Left ventricle myocardium inferior (tissue), 1 donor: Measurements from ENCODE around the gene NAIF1. TPM values are rescaled to one million over a fixed set of nuclear protein-coding genes. Genes with fewer than 3 reads are reported as not detected.

Source experiments
- DNase-seq: peaks from one replicate; pipeline ENCODE4 v3.0.0-alpha.2; 2020
- H3K27ac ChIP-seq: fragments of 200-600 bp; replicated peaks from 2 replicates; pipeline ENCODE4 v1.8.0; 2021
- H3K27me3 ChIP-seq: fragments of 200-600 bp; 2 replicates; pipeline ENCODE4 v1.8.0; 2021; ENCODE audit warnings: low read depth
- H3K36me3 ChIP-seq: fragments of 200-600 bp; 2 replicates; pipeline ENCODE4 v1.8.0; 2021
- H3K4me1 ChIP-seq: fragments of 200-600 bp; 2 replicates; pipeline ENCODE4 v1.8.0; 2021
- H3K4me3 ChIP-seq: fragments of 200-600 bp; 2 replicates; pipeline ENCODE4 v1.8.0; 2021; ENCODE audit warnings: mild to moderate bottlenecking, moderate library complexity
- H3K9me3 ChIP-seq: fragments of 200-600 bp; replicated peaks from 2 replicates; pipeline ENCODE4 v1.8.0; 2021
- intact Hi-C: fragments of 100-400 bp; cut with micrococcal nuclease; formaldehyde crosslinking; loops from one replicate; pipeline ENCODE4 v1.11.0; 2022
- total RNA-seq: library from RNA; stranded (reverse); fragmentation: NEBNext Ultra II Directional; extraction: Animal tissue kit (Norgen Biotek cat#: 25700); gene quantifications from one replicate; pipeline ENCODE4 v1.2.1, GENCODE V29; 2021
- TF ChIP-seq, protein P1 (sequence below): fragments of 200-600 bp; IDR thresholded peaks from 2 replicates; pipeline ENCODE4 v1.8.0; 2021; ENCODE audit warnings: antibody characterized with exemption, mild to moderate bottlenecking, borderline replicate concordance
- donor health status: DM: no; HTN: yes; CAD: no; lungs with severe emphysema.

The NAIF1 gene
- total RNA-seq, 1 donor from 2014 or later: 7.9 TPM

DNA sequence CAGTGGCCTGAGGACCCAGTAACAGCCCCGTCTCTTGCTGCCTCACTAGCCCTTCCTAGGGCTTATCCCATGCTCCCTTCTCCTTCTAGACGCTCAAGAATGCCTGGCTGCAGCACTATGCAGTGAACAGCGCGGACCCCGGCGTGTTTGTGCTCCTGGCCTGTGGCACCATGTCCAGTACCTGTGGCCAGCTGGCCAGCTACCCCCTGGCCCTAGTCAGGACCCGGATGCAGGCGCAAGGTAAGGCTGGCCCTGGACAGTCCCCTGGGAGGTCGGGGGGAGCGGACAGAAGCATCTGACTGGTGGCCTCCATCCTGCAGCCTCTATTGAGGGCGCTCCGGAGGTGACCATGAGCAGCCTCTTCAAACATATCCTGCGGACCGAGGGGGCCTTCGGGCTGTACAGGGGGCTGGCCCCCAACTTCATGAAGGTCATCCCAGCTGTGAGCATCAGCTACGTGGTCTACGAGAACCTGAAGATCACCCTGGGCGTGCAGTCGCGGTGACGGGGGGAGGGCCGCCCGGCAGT is 39.9 kb upstream of the NAIF1 start:
- Histone ChIP-seq H3K4me1 (peaks cover 35% of the 10 kb centered on the region), H3K27me3 (no peaks in the 10 kb centered on the region), H3K9me3 (no peaks in the 10 kb centered on the region), H3K4me3 (no peak overlapping the region), H3K36me3 (peaks cover 71% of the 10 kb centered on the region), H3K27ac (no peak overlapping the region)
- peak; percentile 12 for DNase-seq
- intact Hi-C loops: no loop called here
- TF ChIP-seq, protein P1, sequence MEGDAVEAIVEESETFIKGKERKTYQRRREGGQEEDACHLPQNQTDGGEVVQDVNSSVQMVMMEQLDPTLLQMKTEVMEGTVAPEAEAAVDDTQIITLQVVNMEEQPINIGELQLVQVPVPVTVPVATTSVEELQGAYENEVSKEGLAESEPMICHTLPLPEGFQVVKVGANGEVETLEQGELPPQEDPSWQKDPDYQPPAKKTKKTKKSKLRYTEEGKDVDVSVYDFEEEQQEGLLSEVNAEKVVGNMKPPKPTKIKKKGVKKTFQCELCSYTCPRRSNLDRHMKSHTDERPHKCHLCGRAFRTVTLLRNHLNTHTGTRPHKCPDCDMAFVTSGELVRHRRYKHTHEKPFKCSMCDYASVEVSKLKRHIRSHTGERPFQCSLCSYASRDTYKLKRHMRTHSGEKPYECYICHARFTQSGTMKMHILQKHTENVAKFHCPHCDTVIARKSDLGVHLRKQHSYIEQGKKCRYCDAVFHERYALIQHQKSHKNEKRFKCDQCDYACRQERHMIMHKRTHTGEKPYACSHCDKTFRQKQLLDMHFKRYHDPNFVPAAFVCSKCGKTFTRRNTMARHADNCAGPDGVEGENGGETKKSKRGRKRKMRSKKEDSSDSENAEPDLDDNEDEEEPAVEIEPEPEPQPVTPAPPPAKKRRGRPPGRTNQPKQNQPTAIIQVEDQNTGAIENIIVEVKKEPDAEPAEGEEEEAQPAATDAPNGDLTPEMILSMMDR: no peak

DNA sequence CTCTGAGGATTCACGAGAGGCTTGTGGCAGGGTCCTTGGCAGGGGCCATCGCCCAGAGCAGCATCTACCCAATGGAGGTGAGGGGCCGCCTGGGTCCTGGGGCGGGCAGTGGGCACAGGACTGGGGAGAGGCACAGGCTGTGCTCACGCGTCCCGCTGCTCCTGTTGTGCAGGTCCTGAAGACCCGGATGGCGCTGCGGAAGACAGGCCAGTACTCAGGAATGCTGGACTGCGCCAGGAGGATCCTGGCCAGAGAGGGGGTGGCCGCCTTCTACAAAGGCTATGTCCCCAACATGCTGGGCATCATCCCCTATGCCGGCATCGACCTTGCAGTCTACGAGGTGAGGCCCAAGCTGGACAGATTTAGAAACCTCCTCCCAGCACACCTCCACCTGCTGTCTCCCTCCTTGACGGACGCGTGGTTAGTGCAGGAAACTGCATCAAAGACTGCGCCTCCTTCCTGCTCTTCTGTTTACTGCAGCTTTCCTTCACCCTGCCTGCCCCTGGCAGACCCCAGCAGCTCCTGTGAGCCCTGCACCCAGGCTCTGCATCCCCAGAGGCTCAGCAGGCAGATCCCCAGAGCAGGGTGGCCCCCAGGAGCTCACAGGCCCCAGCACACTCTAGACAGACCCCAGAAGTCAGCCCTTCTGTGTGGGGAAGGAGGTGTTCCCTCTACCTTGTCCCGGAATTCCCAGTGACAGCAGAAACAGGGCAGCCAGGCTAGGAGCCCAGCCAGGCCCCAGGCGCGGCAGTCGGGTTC is 39.2 kb upstream of the NAIF1 start:
- no peak for DNase-seq
- H3K9me3 ChIP-seq: no peaks in the 10 kb centered on the region
- TF ChIP-seq, protein P1: no peak

DNA sequence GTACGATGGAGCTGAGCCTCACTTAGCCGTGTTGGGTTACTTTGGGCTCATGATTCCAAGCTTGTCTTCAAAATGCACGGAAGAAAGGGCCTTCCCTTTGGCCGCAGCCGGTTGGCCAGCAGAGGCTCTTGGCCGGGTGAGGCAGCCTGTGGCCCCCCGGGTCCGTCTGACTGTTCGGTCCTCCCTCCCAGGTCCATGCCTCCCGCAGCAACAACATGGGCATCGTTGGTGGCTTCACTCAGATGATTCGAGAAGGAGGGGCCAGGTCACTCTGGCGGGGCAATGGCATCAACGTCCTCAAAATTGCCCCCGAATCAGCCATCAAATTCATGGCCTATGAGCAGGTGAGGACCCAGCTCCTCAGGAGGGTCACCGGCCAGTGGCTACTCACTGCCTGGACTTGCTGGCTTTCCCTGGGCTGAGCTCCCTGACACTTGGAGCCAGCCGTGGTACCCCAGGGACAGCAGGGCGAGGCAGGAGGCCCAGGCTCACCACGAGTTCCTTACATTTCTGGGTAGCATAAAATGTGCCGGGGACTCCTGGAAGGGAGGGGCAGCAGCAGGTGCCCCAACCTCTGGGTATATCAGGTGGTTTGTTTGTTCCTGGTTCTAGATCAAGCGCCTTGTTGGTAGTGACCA is 38.5 kb upstream of the NAIF1 start:
- DNase-seq: no peak

More for the DNA sequence above, 39.2 kb upstream of the NAIF1 start:
- Histone ChIP-seq H3K36me3 (peaks cover 78% of the 10 kb centered on the region), H3K4me3 (no peak overlapping the region), H3K27me3 (no peaks in the 10 kb centered on the region), H3K27ac (no peak overlapping the region), H3K4me1 (peaks cover 41% of the 10 kb centered on the region)
- intact Hi-C loops: no loop called here

DNA sequence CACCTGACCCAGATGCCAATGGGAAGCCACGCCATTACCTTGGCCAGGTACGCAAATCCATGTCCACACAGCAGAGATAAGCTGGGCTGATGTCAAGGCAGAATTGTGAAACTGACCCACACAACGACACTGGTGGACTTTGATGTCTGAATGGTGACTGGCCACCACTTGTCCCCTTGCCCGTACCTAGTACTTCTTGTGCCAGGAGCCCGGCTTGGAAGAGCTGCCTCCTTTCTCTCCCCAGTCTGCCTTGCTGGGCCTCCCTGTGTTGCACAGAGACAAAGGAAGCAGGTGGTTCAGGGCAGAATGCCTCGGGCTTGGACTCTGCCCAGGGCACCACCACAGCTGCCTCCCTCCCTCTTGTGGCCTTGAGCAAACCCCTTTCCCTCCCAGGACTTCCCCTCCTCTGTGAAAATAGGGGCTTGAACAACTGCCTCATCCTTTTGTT is 37.1 kb upstream of the NAIF1 start:
- Histone ChIP-seq H3K4me3 (no peak overlapping the region), H3K27ac (no peak overlapping the region), H3K36me3 (peaks cover 80% of the 10 kb centered on the region), H3K27me3 (no peaks in the 10 kb centered on the region), H3K4me1 (peaks cover 56% of the 10 kb centered on the region), H3K9me3 (no peaks in the 10 kb centered on the region)
- TF ChIP-seq, protein P1: no peak
- DNase-seq: no peak
- intact Hi-C loops: no loop called here

More for the DNA sequence above, 38.5 kb upstream of the NAIF1 start:
- no peak overlapping the region for H3K4me3 ChIP-seq
- TF ChIP-seq, protein P1: no peak
- H3K27ac ChIP-seq: no peak overlapping the region
- no peaks in the 10 kb centered on the region for H3K27me3 ChIP-seq
- peaks cover 48% of the 10 kb centered on the region for H3K4me1 ChIP-seq
- intact Hi-C loops: no loop called here
- peaks cover 82% of the 10 kb centered on the region for H3K36me3 ChIP-seq
- H3K9me3 ChIP-seq: no peaks in the 10 kb centered on the region

DNA sequence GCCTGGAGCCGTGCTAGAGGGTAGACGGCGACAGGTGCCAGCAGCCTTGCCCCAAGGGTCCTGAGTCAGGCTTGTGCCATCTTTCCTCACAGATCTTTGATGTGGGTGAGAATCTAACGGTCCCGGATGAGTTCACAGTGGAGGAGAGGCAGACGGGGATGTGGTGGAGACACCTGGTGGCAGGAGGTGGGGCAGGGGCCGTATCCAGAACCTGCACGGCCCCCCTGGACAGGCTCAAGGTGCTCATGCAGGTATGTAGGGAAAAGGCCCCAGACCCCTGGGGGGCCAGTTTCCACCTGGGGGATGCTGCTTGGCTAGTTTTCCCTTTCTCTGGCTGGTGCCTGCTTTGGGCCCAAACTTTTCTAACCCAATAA is 36.5 kb upstream of the NAIF1 start:
- no peaks in the 10 kb centered on the region for H3K27me3 ChIP-seq
- intact Hi-C loops: no loop called here
- DNase-seq: no peak
- H3K4me3 ChIP-seq: no peak overlapping the region
- H3K9me3 ChIP-seq: no peaks in the 10 kb centered on the region
- peaks cover 56% of the 10 kb centered on the region for H3K4me1 ChIP-seq
- TF ChIP-seq, protein P1: no peak
- H3K27ac ChIP-seq: no peak overlapping the region
- peaks cover 74% of the 10 kb centered on the region for H3K36me3 ChIP-seq
